Suprapubic skin (tissue), 4 donors: ENCODE results near the gene BCAP31. TPM values are rescaled to one million over a fixed set of nuclear protein-coding genes. Genes with fewer than 3 reads are reported as not detected.
A peak's percentile ranks its signal among the peaks of the same experiment; 100 is the strongest.

ENCODE experiments used
- DNase-seq, 2 donors: peaks; one replicate each; pipeline ENCODE4 v3.0.0-alpha.2; 2019; ENCODE audit warnings: low spot score in 2 of 2
- H3K27ac ChIP-seq: fragments of 200-600 bp; sonication (generic); one replicate; pipeline ENCODE4 v1.5.1; 2019
- H3K27me3 ChIP-seq: fragments of 200-600 bp; sonication (generic); one replicate; pipeline ENCODE4 v1.5.1; 2019
- H3K36me3 ChIP-seq: fragments of 200-600 bp; sonication (generic); one replicate; pipeline ENCODE4 v1.5.1; 2019
- H3K4me1 ChIP-seq: fragments of 200-600 bp; sonication (generic); one replicate; pipeline ENCODE4 v1.5.1; 2019
- H3K4me3 ChIP-seq: fragments of 200-600 bp; sonication (generic); one replicate; pipeline ENCODE4 v1.5.1; 2019; ENCODE audit warnings: mild to moderate bottlenecking
- H3K9me3 ChIP-seq: fragments of 200-600 bp; sonication (generic); one replicate; pipeline ENCODE4 v1.5.1; 2019
- EP300 ChIP-seq: sonication (generic); formaldehyde crosslinking; IDR thresholded peaks from one replicate; pipeline ENCODE4 v1.6.1; 2017; ENCODE audit warnings: antibody characterized with exemption
- POLR2A ChIP-seq, 2 donors: fragments of 450-650 bp; IDR thresholded peaks; one replicate each; pipeline ENCODE4 v1.6.1; 2017; ENCODE audit warnings: antibody characterized with exemption in 2 of 2, mild to moderate bottlenecking in 2 of 2, moderate library complexity in 2 of 2
- POLR2AphosphoS5 ChIP-seq, 3 donors: sonication (generic); formaldehyde crosslinking; IDR thresholded peaks; one replicate each; pipeline ENCODE4 v1.6.1; 2017; ENCODE audit warnings: antibody characterized with exemption in 3 of 3
- whole genome bisulfite sequencing: methylation state at CpG from one replicate; pipeline ENCODE4 v1.1.5; 2018; 5-methylcytosine and 5-hydroxymethylcytosine counted together
- total RNA-seq, 4 donors: library from RNA; depleted of rRNA; stranded (reverse); fragments of >200 nt; gene quantifications; one replicate each; pipeline ENCODE4 v1.1.0, GENCODE V29; 2016
- TF ChIP-seq, protein P1 (sequence below), 2 donors: fragments of 200-600 bp in 1 of 2; fragments of 450-650 bp in 1 of 2; sonication (generic) in 1 of 2; IDR thresholded peaks; one replicate each; pipeline ENCODE4 v1.5.1; 2016 to 2019; ENCODE audit warnings: antibody characterized with exemption in 2 of 2, mild to moderate bottlenecking in 1 of 2, moderate library complexity in 1 of 2

Gene BCAP31
- total RNA-seq, 4 donors from 2014 or later: 112 to 170 (median 167) TPM

DNA sequence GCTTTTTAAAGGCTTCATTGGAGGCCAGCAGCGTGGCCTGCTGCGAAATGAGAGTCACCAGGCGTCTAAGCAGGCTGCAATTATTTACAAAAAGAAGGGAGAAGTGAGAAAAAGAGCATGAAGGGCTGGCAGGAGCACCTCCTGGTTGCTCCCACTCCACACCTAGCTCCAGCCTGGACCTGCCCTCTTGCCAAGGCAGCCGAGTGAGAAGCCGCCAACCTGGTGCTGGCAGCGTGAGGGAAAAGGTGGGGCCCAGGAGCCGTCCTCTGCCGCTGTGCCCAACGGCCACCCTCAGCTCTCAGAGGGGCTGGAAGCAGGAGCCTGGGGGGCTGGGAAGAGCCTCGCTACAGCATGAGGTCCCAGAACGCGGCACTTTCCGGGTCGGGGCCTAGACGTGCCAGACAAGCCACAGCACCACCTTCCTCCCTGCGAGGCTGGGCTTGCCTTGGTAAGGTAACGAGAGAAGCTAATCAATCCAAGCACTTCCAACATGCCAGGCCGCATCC, 20.1 kb downstream of the BCAP31 start:
- TF ChIP-seq POLR2A (IDR thresholded peaks at IDR 0.05): no peak
- no peak for TF ChIP-seq EP300
- no peak for TF ChIP-seq POLR2AphosphoS5 (IDR thresholded peaks at IDR 0.05)
- TF ChIP-seq, protein P1, sequence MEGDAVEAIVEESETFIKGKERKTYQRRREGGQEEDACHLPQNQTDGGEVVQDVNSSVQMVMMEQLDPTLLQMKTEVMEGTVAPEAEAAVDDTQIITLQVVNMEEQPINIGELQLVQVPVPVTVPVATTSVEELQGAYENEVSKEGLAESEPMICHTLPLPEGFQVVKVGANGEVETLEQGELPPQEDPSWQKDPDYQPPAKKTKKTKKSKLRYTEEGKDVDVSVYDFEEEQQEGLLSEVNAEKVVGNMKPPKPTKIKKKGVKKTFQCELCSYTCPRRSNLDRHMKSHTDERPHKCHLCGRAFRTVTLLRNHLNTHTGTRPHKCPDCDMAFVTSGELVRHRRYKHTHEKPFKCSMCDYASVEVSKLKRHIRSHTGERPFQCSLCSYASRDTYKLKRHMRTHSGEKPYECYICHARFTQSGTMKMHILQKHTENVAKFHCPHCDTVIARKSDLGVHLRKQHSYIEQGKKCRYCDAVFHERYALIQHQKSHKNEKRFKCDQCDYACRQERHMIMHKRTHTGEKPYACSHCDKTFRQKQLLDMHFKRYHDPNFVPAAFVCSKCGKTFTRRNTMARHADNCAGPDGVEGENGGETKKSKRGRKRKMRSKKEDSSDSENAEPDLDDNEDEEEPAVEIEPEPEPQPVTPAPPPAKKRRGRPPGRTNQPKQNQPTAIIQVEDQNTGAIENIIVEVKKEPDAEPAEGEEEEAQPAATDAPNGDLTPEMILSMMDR (IDR thresholded peaks at IDR 0.05): no peak
- H3K27me3 ChIP-seq: no peaks in the 10 kb centered on the region
- H3K4me1 ChIP-seq: peaks cover 48% of the 10 kb centered on the region
- peak overlapping the region; percentile 14 for H3K27ac ChIP-seq
- peaks cover 9% of the 10 kb centered on the region for H3K36me3 ChIP-seq
- no peaks in the 10 kb centered on the region for H3K9me3 ChIP-seq
- no peak overlapping the region for H3K4me3 ChIP-seq
- no peak for DNase-seq
- WGBS: 69% methylated on average over 18 of the region's 18 CpGs

DNA sequence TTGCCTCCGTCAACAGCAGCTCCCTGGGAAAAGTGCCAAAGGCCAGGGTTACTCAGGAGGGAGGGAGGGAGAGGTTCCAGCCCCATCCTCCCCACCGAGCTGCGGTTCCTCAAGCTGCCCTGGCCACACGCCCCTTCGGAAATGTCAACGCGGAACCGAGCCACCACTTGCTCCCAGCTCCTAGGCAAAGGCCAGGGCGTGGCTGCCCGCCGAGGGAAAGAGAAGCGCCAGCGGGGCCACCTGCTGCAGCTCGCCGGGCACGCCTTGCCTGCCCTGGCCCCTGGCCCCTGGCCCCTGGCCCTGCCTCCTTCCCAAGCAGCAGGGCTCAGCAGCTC, 21.2 kb downstream of the BCAP31 start:
- no peak for DNase-seq
- Histone ChIP-seq H3K27me3 (no peaks in the 10 kb centered on the region), H3K36me3 (peaks cover 9% of the 10 kb centered on the region), H3K27ac (no peak overlapping the region), H3K4me3 (no peak overlapping the region), H3K9me3 (no peaks in the 10 kb centered on the region), H3K4me1 (peaks cover 41% of the 10 kb centered on the region)
- 93% methylated on average over 9 of the region's 16 CpGs for WGBS
- TF ChIP-seq, protein P1 (IDR thresholded peaks at IDR 0.05): no peak
- TF ChIP-seq POLR2A (IDR thresholded peaks at IDR 0.05) (no peak), POLR2AphosphoS5 (IDR thresholded peaks at IDR 0.05) (no peak), EP300 (no peak)

DNA sequence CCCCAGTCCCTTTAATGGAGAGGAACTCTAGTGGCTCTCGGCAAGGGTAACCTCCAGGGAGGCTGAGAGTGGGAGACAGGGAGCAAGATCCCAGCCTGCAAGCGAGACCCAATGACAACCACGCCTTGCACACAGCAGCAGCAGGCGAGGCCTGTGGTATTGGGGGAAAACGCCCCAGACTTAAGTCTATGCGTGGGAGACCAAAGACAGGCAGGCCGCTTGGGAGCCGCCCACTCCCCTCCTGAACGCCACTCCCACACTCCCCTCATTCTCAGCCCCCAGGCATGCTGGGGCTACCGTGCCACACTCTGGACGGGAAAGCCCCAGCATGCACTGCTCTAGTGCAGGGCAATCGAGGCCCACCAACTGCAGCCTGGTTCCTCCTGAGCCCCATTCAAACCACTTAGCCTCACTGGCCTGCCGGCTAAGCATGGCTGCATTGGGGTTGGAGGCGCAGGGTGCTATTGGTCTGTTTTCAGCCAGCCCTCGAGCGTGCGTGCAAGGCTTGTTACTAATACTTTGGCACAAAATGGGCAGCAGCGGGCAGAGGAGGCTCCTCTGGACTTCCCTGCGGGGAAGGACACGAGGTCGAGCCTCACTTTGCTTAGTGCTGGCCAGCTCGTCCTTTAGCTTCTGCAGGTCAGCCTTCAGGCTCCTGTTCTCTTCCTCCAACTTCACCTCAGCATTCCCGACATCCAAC, 21.7 kb downstream of the BCAP31 start:
- WGBS: 50% methylated on average over 18 of the region's 23 CpGs
- no peaks in the 10 kb centered on the region for H3K27me3 ChIP-seq
- no peaks in the 10 kb centered on the region for H3K9me3 ChIP-seq
- peaks cover 9% of the 10 kb centered on the region for H3K36me3 ChIP-seq
- H3K4me1 ChIP-seq: peaks cover 38% of the 10 kb centered on the region
- TF ChIP-seq EP300: no peak
- TF ChIP-seq POLR2AphosphoS5 (IDR thresholded peaks at IDR 0.05): no peak
- no peak for TF ChIP-seq POLR2A (IDR thresholded peaks at IDR 0.05)
- TF ChIP-seq, protein P1 (IDR thresholded peaks at IDR 0.05): no peak
- H3K27ac ChIP-seq: no peak overlapping the region
- no peak overlapping the region for H3K4me3 ChIP-seq
- DNase-seq: no peak

DNA sequence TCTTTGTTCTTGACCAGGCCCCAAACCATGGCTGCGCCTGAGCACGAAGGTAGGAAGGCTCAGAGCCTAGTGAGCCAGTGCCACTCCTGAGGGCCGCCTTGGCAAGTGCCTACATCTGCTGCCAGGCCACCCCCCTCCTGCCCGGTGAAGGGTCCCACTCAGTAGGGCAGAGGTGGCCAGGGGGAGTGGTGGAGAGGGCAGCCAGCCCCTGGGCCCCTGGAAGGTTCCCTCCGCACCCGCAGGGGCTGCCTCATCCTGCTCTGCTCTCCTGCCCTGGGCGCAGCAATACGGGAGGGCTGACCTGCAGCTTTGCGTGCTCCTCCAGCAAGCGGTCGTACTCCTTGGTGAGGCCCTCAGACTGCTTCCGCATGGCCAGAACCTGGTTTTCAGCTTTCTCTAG, 22.5 kb downstream of the BCAP31 start:
- Histone ChIP-seq H3K4me1 (peaks cover 35% of the 10 kb centered on the region), H3K27me3 (no peaks in the 10 kb centered on the region), H3K4me3 (no peak overlapping the region), H3K36me3 (peaks cover 10% of the 10 kb centered on the region), H3K9me3 (no peaks in the 10 kb centered on the region), H3K27ac (no peak overlapping the region)
- no peak for DNase-seq
- TF ChIP-seq, protein P1 (IDR thresholded peaks at IDR 0.05): no peak
- no peak for TF ChIP-seq EP300
- no peak for TF ChIP-seq POLR2AphosphoS5 (IDR thresholded peaks at IDR 0.05)
- no peak for TF ChIP-seq POLR2A (IDR thresholded peaks at IDR 0.05)
- 86% methylated on average over 5 of the region's 12 CpGs for WGBS

DNA sequence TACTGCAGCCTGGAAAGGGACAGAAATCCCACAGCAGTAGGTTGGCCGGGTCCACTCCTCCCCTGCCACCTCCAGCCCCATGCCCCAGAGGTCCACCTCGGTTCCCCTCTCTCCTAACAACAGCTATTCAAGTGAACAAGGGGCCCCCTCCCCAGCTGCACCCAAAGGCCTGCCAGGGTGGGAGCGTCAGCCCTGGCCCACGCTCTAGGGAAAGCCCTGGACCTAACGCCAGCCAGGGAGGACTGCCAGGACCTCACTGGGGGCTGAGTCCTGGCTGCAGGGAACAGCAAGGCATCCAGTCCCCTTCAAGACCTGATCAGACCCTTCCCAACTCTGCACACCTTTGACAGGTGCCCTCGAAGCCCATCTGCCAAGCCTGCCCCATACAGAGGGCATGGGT, 23.2 kb downstream of the BCAP31 start:
- no peak overlapping the region for H3K4me3 ChIP-seq
- WGBS: 71% methylated on average over 2 of the region's 6 CpGs
- no peak for DNase-seq
- H3K4me1 ChIP-seq: peaks cover 35% of the 10 kb centered on the region
- peaks cover 12% of the 10 kb centered on the region for H3K36me3 ChIP-seq
- peak overlapping the region; percentile 60 for H3K27ac ChIP-seq
- no peak for TF ChIP-seq POLR2AphosphoS5 (IDR thresholded peaks at IDR 0.05)
- TF ChIP-seq EP300: no peak
- TF ChIP-seq, protein P1 (IDR thresholded peaks at IDR 0.05): no peak
- no peak for TF ChIP-seq POLR2A (IDR thresholded peaks at IDR 0.05)
- H3K27me3 ChIP-seq: no peaks in the 10 kb centered on the region
- H3K9me3 ChIP-seq: no peaks in the 10 kb centered on the region
